ENCODE measurements around the gene IER2.
"Not testable (repeated sequence)": the region's sequence is repeated elsewhere in the genome, so short reads cannot be mapped to it uniquely, and the experiment has no call there.

The IER2 gene

DNA sequence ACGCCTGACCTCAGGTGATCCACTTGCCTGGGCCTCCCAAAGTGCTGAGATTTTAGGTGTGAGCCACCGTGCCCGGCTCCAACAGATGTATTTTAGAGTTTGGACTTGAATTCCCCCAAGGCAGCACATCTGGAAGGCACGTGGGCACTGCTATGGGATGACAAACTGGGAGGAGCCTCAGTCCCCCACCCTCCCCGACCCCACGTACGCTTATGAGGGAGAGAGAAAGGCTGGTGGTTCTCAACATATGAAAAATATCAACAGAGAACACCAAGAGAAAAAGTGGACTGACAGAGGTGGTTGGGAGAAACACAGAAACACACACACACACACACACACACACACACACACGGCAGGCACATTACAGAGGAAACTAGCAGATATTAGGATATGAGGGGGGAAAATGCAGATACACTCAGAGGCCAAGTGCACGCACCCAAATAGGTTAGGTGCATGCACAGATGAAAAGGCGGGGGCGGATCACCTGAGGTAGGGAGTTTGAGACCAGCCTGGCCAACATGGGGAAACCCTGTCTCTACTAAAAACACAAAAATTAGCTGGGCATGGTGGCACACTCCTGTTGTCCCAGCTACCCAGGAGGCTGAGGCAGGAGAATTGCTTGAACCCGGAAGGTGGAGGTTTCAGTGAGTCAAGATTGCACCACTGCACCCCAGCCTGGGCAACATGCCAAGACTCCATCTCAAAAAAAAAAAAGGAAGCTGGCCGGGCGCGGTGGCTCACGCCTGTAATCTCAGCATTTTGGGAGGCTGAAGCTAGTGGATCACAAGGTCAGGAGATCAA lies 3.2 kb upstream of the IER2 start:
- H3K4me3 Mint-ChIP-seq: peak overlapping the region; percentile 16
- no peaks in the 10 kb centered on the region for H3K27me3 Mint-ChIP-seq (ENCODE audit: low read depth)
- peaks cover 7% of the 10 kb centered on the region for H3K36me3 Mint-ChIP-seq (ENCODE audit: low read depth)
- no peaks in the 10 kb centered on the region for H3K9me3 Mint-ChIP-seq
- peaks cover 21% of the 10 kb centered on the region for H3K4me1 Mint-ChIP-seq (ENCODE audit: low read depth)
- no peak overlapping the region for H3K27ac Mint-ChIP-seq

DNA sequence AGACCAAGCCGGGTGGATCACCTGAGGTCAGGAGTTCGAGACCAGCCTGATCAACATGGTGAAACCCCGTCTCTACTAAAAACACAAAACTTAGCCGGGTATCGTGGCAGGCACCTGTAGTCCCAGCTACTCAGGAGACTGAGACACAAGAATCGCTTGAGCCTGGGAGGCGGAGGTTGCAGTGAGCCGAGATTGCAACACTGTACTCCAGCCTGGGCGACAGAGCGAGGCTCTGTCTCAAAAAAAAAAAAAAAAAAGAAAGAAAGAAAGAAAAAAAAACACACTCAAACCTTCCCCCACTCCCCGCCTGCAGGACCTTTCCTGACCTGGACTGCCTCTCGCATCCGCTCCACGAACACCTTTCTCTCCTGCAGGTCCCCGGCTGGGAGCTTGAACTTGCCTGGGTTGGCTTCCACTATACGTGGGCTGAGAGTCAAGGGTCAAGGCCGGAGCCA lies 1.0 kb upstream of the IER2 start:
- not testable (repeated sequence) for H3K9me3 Mint-ChIP-seq

GRCh38 chr19:13149628-13150186 lies 504 bp upstream of the IER2 start:
- Mint-ChIP-seq H3K4me1 (ENCODE audit: low read depth) (peaks cover 33% of the 10 kb centered on the region), H3K36me3 (ENCODE audit: low read depth) (peaks cover 19% of the 10 kb centered on the region), H3K9me3 (no peaks in the 10 kb centered on the region), H3K4me3 (peak overlapping the region; percentile 99), H3K27me3 (ENCODE audit: low read depth) (peaks cover 9% of the 10 kb centered on the region), H3K27ac (peak overlapping the region; percentile 88)

More for the DNA sequence above, 1.0 kb upstream of the IER2 start:
- H3K36me3 Mint-ChIP-seq (ENCODE audit: low read depth): peaks cover 15% of the 10 kb centered on the region
- peak overlapping the region; percentile 69 for H3K27ac Mint-ChIP-seq
- H3K4me1 Mint-ChIP-seq (ENCODE audit: low read depth): peaks cover 31% of the 10 kb centered on the region
- peak overlapping the region; percentile 86 for H3K4me3 Mint-ChIP-seq
- H3K27me3 Mint-ChIP-seq (ENCODE audit: low read depth): not testable (repeated sequence)

DNA sequence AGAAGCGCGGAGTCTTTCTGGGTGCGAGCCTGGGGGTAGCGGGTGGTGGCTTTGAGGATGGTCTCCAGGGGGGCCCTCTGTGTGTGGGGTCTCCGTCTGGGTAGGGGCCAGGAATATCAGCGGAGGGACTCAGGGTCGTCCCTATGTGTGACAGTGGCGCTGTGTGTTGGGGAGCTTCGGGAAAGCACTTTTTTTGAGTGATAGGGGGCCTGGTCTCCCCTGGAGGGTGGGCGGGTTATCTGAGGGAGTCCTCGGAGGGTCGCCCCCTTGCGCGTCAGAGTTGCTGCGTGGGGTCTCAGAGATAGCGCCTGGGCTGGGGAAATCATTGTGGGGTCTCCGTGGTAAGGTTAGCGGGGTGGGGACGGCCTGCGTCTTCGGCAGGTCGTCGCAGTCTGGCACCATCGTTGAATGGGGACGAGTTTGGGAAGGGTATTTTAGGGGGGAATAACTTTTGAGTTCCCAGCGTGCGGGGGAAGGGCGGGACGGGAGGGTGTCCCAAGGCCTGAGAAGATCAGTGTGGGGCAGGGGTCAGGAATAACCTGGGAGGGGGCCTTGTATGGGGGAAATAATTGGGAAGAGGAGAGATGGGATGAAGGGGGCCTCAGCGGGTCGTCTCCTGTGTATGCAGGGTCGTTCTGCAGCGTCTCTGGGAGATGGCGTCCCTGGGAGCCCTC lies 857 bp downstream of the IER2 start:
- peaks cover 38% of the 10 kb centered on the region for H3K4me1 Mint-ChIP-seq (ENCODE audit: low read depth)
- H3K9me3 Mint-ChIP-seq: no peaks in the 10 kb centered on the region
- peaks cover 28% of the 10 kb centered on the region for H3K36me3 Mint-ChIP-seq (ENCODE audit: low read depth)
- H3K27ac Mint-ChIP-seq: peak overlapping the region; percentile 88
- peak overlapping the region; percentile 99 for H3K4me3 Mint-ChIP-seq
- peaks cover 9% of the 10 kb centered on the region for H3K27me3 Mint-ChIP-seq (ENCODE audit: low read depth)

DNA sequence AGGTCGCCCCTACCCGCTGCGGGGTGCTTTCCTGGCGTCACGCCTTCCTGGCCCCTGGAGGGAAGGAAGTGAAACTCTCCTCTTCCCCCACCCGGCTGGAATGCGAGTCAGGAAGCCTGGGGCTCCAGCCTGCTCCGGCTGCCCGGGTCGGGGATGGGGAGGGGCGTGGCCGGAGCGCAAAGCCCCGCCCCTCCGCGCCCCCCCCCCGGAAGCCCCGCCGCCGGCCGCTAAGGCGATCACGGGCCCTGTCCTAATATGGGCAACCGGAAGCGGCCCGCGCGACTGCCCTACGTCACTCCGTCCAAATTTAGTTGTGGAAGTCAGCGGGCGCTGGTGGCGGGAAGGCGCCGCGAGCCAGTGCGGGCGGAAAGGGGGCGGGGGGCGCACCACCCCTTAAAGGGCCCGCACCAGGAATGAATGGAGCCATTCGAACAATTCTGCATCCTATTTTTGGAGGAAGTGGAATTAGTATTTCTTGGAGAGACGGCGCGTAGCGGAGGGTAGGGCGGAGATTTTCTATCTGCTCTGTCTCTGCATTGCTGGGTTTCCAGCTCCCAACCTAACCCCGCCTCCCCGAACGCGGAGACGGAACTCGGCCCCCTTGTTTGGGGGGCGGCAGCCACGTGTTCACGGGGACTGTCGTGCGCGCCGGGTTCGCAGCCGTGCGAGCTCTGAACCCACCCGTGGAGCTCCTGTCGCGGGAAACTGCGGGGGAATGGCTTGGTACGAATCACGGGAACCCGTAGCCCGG lies 1.6 kb downstream of the IER2 start:
- peaks cover 44% of the 10 kb centered on the region for H3K4me1 Mint-ChIP-seq (ENCODE audit: low read depth)
- H3K4me3 Mint-ChIP-seq: peak overlapping the region; percentile 99
- H3K27ac Mint-ChIP-seq: peak overlapping the region; percentile 100
- peaks cover 9% of the 10 kb centered on the region for H3K27me3 Mint-ChIP-seq (ENCODE audit: low read depth)
- H3K36me3 Mint-ChIP-seq (ENCODE audit: low read depth): peaks cover 27% of the 10 kb centered on the region
- H3K9me3 Mint-ChIP-seq: no peaks in the 10 kb centered on the region

GRCh38 chr19:13152356-13152973 lies 2.3 kb downstream of the IER2 start:
- H3K27ac Mint-ChIP-seq: peak overlapping the region; percentile 100
- H3K36me3 Mint-ChIP-seq (ENCODE audit: low read depth): peaks cover 25% of the 10 kb centered on the region
- peaks cover 46% of the 10 kb centered on the region for H3K4me1 Mint-ChIP-seq (ENCODE audit: low read depth)
- peak overlapping the region; percentile 99 for H3K4me3 Mint-ChIP-seq
- H3K9me3 Mint-ChIP-seq: no peaks in the 10 kb centered on the region
- H3K27me3 Mint-ChIP-seq (ENCODE audit: low read depth): peaks cover 9% of the 10 kb centered on the region

- Mint-ChIP-seq H3K4me3 (peak overlapping the region; percentile 99), H3K27ac (peak overlapping the region; percentile 100), H3K4me1 (ENCODE audit: low read depth) (peaks cover 50% of the 10 kb centered on the region), H3K36me3 (ENCODE audit: low read depth) (peaks cover 27% of the 10 kb centered on the region), H3K9me3 (no peaks in the 10 kb centered on the region), H3K27me3 (ENCODE audit: low read depth) (peaks cover 9% of the 10 kb centered on the region)
Observed at GRCh38 chr19:13152974-13153568, 2.9 kb downstream of the IER2 start.

GRCh38 chr19:13153569-13154240 lies 3.5 kb downstream of the IER2 start:
- Mint-ChIP-seq H3K4me1 (ENCODE audit: low read depth) (peaks cover 53% of the 10 kb centered on the region), H3K4me3 (peak overlapping the region; percentile 99)

GRCh38 chr19:13154241-13154778 lies 4.1 kb downstream of the IER2 start:
- Mint-ChIP-seq H3K4me3 (peak overlapping the region; percentile 99), H3K9me3 (no peaks in the 10 kb centered on the region), H3K27me3 (ENCODE audit: low read depth) (peaks cover 9% of the 10 kb centered on the region), H3K27ac (peak overlapping the region; percentile 98), H3K4me1 (ENCODE audit: low read depth) (peaks cover 48% of the 10 kb centered on the region), H3K36me3 (ENCODE audit: low read depth) (peaks cover 31% of the 10 kb centered on the region)

More at GRCh38 chr19:13153569-13154240, 3.5 kb downstream of the IER2 start:
- Mint-ChIP-seq H3K27me3 (ENCODE audit: low read depth) (peaks cover 9% of the 10 kb centered on the region), H3K36me3 (ENCODE audit: low read depth) (peaks cover 31% of the 10 kb centered on the region), H3K9me3 (no peaks in the 10 kb centered on the region), H3K27ac (peak overlapping the region; percentile 100)

- Mint-ChIP-seq H3K27ac (peak overlapping the region; percentile 98), H3K27me3 (ENCODE audit: low read depth) (peaks cover 9% of the 10 kb centered on the region), H3K4me1 (ENCODE audit: low read depth) (peaks cover 48% of the 10 kb centered on the region), H3K36me3 (ENCODE audit: low read depth) (peaks cover 33% of the 10 kb centered on the region), H3K4me3 (peak overlapping the region; percentile 99), H3K9me3 (no peaks in the 10 kb centered on the region)
Observed at GRCh38 chr19:13154911-13155471, 4.8 kb downstream of the IER2 start.

GRCh38 chr19:13155472-13156359 lies 5.5 kb downstream of the IER2 start:
- Mint-ChIP-seq H3K36me3 (ENCODE audit: low read depth) (peaks cover 34% of the 10 kb centered on the region), H3K27ac (peak overlapping the region; percentile 99), H3K27me3 (ENCODE audit: low read depth) (peaks cover 9% of the 10 kb centered on the region), H3K4me1 (ENCODE audit: low read depth) (peaks cover 46% of the 10 kb centered on the region), H3K9me3 (no peaks in the 10 kb centered on the region), H3K4me3 (peak overlapping the region; percentile 99)

DNA sequence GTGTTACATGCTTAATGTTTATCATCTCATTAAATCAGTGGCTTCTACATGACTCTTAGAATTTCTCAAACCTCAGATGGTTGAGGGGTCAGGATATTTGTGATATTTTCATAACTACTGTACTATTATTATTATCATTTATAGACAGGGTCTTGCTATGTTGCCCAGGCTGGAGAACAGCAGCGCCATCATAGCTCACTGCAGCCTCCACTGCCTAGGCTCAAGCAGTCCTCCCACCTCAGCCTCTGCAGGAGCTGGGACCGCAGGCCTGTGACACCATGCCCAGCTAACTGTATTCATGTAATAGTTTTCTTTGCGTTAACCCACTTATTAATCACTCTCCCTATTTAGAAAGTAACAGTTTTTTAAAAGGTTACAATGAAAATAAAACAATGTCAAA lies 9.5 kb downstream of the IER2 start:
- H3K4me1 Mint-ChIP-seq (ENCODE audit: low read depth): peaks cover 46% of the 10 kb centered on the region
- H3K9me3 Mint-ChIP-seq: no peaks in the 10 kb centered on the region
- H3K36me3 Mint-ChIP-seq (ENCODE audit: low read depth): peaks cover 18% of the 10 kb centered on the region
- peak overlapping the region; percentile 62 for H3K27ac Mint-ChIP-seq
- peak overlapping the region; percentile 49 for H3K4me3 Mint-ChIP-seq
- H3K27me3 Mint-ChIP-seq (ENCODE audit: low read depth): no peaks in the 10 kb centered on the region
